ENCODE results near the gene CABS1. TPM values are rescaled to one million over a fixed set of nuclear protein-coding genes. Genes with fewer than 3 reads are reported as not detected.

The CABS1 gene
- total RNA-seq, 1 experiment from 2014 or later: not detected

DNA sequence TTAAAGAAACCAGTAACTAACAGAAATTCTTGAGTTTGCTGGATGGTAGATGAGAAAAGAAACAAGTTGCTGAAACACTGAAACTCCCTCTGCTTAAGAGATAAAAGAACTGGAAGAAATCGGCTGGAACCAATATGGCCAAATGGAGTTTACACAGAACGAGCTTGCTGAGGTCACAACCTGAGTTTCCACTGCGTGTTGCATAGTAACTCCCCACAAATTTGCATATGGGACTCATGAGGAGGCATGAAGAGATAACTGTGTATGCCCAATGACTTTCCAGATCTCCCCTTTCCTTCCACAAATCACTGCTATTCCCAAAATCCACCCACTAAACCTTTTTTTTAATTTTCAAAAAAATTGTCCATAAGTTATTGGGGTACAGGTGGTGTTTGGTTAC is 38.0 kb downstream of the CABS1 start (continued):
- TF ChIP-seq USF2 (CRISPR knock-in tag; IDR thresholded peaks at IDR 0.05): no peak
- TF ChIP-seq ATF6 (CRISPR knock-in tag; IDR thresholded peaks at IDR 0.05): no peak
- no peak for TF ChIP-seq IRF2 (CRISPR knock-in tag; IDR thresholded peaks at IDR 0.05; ENCODE audit: borderline replicate concordance, low read depth)
- TF ChIP-seq TEAD4 (CRISPR knock-in tag; IDR thresholded peaks at IDR 0.05): no peak
- TF ChIP-seq ZSCAN18 (CRISPR knock-in tag; IDR thresholded peaks at IDR 0.05): no peak

- CTCF ChIA-PET: no interaction called here
Measured at GRCh38 chr4:70380578-70380977, 45.8 kb downstream of the CABS1 start.

More at GRCh38 chr4:70380578-70380977, 45.8 kb downstream of the CABS1 start:
- Mint-ChIP-seq H3K36me3 (no peaks in the 10 kb centered on the region), H3K27me3 (ENCODE audit: low read depth) (no peaks in the 10 kb centered on the region), H3K9me3 (no peaks in the 10 kb centered on the region), H3K4me3 (no peak overlapping the region), H3K4me1 (no peaks in the 10 kb centered on the region), H3K27ac (no peak overlapping the region)
- ATAC-seq: no peak
- TF ChIP-seq CREM (CRISPR knock-in tag; IDR thresholded peaks at IDR 0.05) (no peak), ZNF416 (CRISPR knock-in tag; IDR thresholded peaks at IDR 0.05) (no peak), IRF2 (CRISPR knock-in tag; IDR thresholded peaks at IDR 0.05; ENCODE audit: borderline replicate concordance, low read depth) (no peak), ZSCAN18 (CRISPR knock-in tag; IDR thresholded peaks at IDR 0.05) (no peak), ZNF232 (CRISPR knock-in tag; IDR thresholded peaks at IDR 0.05) (no peak), ZNF396 (CRISPR knock-in tag; IDR thresholded peaks at IDR 0.05; ENCODE audit: borderline replicate concordance) (no peak), JAZF1 (CRISPR knock-in tag; IDR thresholded peaks at IDR 0.05) (no peak), CREB1 (CRISPR knock-in tag; IDR thresholded peaks at IDR 0.05) (no peak), NFYB (CRISPR knock-in tag; conservative IDR thresholded peaks at IDR 0.05; ENCODE audit: low read depth) (no peak), TCF7 (CRISPR knock-in tag; IDR thresholded peaks at IDR 0.05; ENCODE audit: low read depth) (no peak), GTF2I (CRISPR knock-in tag; conservative IDR thresholded peaks at IDR 0.05) (no peak), GRHL2 (CRISPR knock-in tag; IDR thresholded peaks at IDR 0.05; ENCODE audit: insufficient replicate concordance, severe bottlenecking) (no peak), ZNF671 (CRISPR knock-in tag; IDR thresholded peaks at IDR 0.05) (no peak)
- TF ChIP-seq, protein P1, sequence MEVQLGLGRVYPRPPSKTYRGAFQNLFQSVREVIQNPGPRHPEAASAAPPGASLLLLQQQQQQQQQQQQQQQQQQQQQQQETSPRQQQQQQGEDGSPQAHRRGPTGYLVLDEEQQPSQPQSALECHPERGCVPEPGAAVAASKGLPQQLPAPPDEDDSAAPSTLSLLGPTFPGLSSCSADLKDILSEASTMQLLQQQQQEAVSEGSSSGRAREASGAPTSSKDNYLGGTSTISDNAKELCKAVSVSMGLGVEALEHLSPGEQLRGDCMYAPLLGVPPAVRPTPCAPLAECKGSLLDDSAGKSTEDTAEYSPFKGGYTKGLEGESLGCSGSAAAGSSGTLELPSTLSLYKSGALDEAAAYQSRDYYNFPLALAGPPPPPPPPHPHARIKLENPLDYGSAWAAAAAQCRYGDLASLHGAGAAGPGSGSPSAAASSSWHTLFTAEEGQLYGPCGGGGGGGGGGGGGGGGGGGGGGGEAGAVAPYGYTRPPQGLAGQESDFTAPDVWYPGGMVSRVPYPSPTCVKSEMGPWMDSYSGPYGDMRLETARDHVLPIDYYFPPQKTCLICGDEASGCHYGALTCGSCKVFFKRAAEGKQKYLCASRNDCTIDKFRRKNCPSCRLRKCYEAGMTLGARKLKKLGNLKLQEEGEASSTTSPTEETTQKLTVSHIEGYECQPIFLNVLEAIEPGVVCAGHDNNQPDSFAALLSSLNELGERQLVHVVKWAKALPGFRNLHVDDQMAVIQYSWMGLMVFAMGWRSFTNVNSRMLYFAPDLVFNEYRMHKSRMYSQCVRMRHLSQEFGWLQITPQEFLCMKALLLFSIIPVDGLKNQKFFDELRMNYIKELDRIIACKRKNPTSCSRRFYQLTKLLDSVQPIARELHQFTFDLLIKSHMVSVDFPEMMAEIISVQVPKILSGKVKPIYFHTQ (CRISPR knock-in tag; IDR thresholded peaks at IDR 0.05): no peak
- TF ChIP-seq, protein P2, sequence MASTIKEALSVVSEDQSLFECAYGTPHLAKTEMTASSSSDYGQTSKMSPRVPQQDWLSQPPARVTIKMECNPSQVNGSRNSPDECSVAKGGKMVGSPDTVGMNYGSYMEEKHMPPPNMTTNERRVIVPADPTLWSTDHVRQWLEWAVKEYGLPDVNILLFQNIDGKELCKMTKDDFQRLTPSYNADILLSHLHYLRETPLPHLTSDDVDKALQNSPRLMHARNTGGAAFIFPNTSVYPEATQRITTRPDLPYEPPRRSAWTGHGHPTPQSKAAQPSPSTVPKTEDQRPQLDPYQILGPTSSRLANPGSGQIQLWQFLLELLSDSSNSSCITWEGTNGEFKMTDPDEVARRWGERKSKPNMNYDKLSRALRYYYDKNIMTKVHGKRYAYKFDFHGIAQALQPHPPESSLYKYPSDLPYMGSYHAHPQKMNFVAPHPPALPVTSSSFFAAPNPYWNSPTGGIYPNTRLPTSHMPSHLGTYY (CRISPR knock-in tag; IDR thresholded peaks at IDR 0.05): no peak
- TF ChIP-seq, protein P3, sequence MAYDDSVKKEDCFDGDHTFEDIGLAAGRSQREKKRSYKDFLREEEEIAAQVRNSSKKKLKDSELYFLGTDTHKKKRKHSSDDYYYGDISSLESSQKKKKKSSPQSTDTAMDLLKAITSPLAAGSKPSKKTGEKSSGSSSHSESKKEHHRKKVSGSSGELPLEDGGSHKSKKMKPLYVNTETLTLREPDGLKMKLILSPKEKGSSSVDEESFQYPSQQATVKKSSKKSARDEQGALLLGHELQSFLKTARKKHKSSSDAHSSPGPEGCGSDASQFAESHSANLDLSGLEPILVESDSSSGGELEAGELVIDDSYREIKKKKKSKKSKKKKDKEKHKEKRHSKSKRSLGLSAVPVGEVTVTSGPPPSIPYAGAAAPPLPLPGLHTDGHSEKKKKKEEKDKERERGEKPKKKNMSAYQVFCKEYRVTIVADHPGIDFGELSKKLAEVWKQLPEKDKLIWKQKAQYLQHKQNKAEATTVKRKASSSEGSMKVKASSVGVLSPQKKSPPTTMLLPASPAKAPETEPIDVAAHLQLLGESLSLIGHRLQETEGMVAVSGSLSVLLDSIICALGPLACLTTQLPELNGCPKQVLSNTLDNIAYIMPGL (CRISPR knock-in tag; IDR thresholded peaks at IDR 0.05): no peak
- POLR2A ChIA-PET: no interaction called here
- no peak for DNase-seq (ENCODE audit: low spot score)
